H9 (cell line): Measurements from ENCODE around the gene F12. TPM values are rescaled to one million over a fixed set of nuclear protein-coding genes. Genes with fewer than 3 reads are reported as not detected.

Source experiments
- DNase-seq: peaks from one replicate; pipeline ENCODE4 v3.0.0-alpha.2; 2017
- H2AFZ ChIP-seq: one replicate; pipeline ENCODE4 v1.6.1; 2013; ENCODE audit warnings: mild to moderate bottlenecking, low read length, control low read depth, moderate library complexity
- H2AK5ac ChIP-seq: 2 replicates; pipeline ENCODE4 v1.6.1; 2013; ENCODE audit warnings: low read length, control low read depth, mixed read lengths; ENCODE audit not compliant: insufficient read length
- H2BK120ac ChIP-seq: one replicate; pipeline ENCODE4 v1.6.1; 2013; ENCODE audit warnings: low read depth, mild to moderate bottlenecking, low read length, control low read depth, inconsistent platforms; ENCODE audit not compliant: poor library complexity, severe bottlenecking
- H2BK12ac ChIP-seq: 2 replicates; pipeline ENCODE4 v1.6.1; 2013; ENCODE audit warnings: low read length, control low read depth, mixed read lengths, low read depth; ENCODE audit not compliant: insufficient read length
- H2BK15ac ChIP-seq: 2 replicates; pipeline ENCODE4 v1.6.1; 2013; ENCODE audit warnings: low read depth, low read length, control low read depth
- H2BK20ac ChIP-seq: one replicate; pipeline ENCODE4 v1.6.1; 2013; ENCODE audit warnings: low read depth, mild to moderate bottlenecking, low read length, control low read depth, inconsistent platforms; ENCODE audit not compliant: poor library complexity, severe bottlenecking
- H2BK5ac ChIP-seq: 2 replicates; pipeline ENCODE4 v1.6.1; 2013; ENCODE audit warnings: low read length, control low read depth, mixed read lengths; ENCODE audit not compliant: insufficient read length
- H3K14ac ChIP-seq: 2 replicates; pipeline ENCODE4 v1.6.1; 2013; ENCODE audit warnings: low read length, control low read depth; ENCODE audit not compliant: insufficient read depth
- H3K18ac ChIP-seq: 2 replicates; pipeline ENCODE4 v1.6.1; 2013; ENCODE audit warnings: low read depth, mild to moderate bottlenecking, mixed read lengths, low read length, control low read depth; ENCODE audit not compliant: insufficient read length
- H3K23ac ChIP-seq: 2 replicates; pipeline ENCODE4 v1.6.1; 2013; ENCODE audit warnings: low read length, control low read depth, mixed read lengths, low read depth; ENCODE audit not compliant: insufficient read length
- H3K23me2 ChIP-seq: 2 replicates; pipeline ENCODE4 v1.6.1; 2013; ENCODE audit warnings: low read depth, mild to moderate bottlenecking, mixed read lengths, low read length, control low read depth; ENCODE audit not compliant: insufficient read length, poor library complexity, severe bottlenecking
- H3K27ac ChIP-seq: 2 replicates; pipeline ENCODE4 v1.5.1; 2013; ENCODE audit warnings: low read length, control low read depth, mixed read lengths, low read depth; ENCODE audit not compliant: insufficient read length
- H3K27me3 ChIP-seq: 2 replicates; pipeline ENCODE4 v1.6.1; 2013; ENCODE audit warnings: low read length, control low read depth, inconsistent platforms; ENCODE audit not compliant: insufficient read depth
- H3K4ac ChIP-seq: 2 replicates; pipeline ENCODE4 v1.6.1; 2013; ENCODE audit warnings: low read depth, mild to moderate bottlenecking, control low read depth, inconsistent platforms, low read length, moderate library complexity
- H3K4me1 ChIP-seq: 2 replicates; pipeline ENCODE4 v1.6.1; 2013; ENCODE audit warnings: low read length, control low read depth, inconsistent platforms; ENCODE audit not compliant: insufficient read depth
- H3K4me2 ChIP-seq: 2 replicates; pipeline ENCODE4 v1.6.1; 2013; ENCODE audit warnings: low read length, control low read depth, mixed read lengths; ENCODE audit not compliant: insufficient read length, insufficient read depth
- H3K56ac ChIP-seq: 2 replicates; pipeline ENCODE4 v1.6.1; 2013; ENCODE audit warnings: low read depth, mild to moderate bottlenecking, mixed read lengths, low read length, control low read depth; ENCODE audit not compliant: insufficient read length
- H3K79me1 ChIP-seq: 2 replicates; pipeline ENCODE4 v1.6.1; 2013; ENCODE audit warnings: low read depth, mild to moderate bottlenecking, moderate library complexity, low read length, control low read depth, inconsistent platforms; ENCODE audit not compliant: insufficient read depth, poor library complexity, severe bottlenecking
- H3K79me2 ChIP-seq: 2 replicates; pipeline ENCODE4 v1.6.1; 2013; ENCODE audit warnings: low read length, control low read depth, inconsistent platforms; ENCODE audit not compliant: insufficient read depth
- H3K9ac ChIP-seq: 2 replicates; pipeline ENCODE4 v1.6.1; 2013; ENCODE audit warnings: low read length, control low read depth, mixed read lengths; ENCODE audit not compliant: insufficient read length; ENCODE audit errors: extremely low read depth
- H3K9me3 ChIP-seq: one replicate; pipeline ENCODE4 v1.6.1; 2013; ENCODE audit warnings: low read depth, low read length, inconsistent platforms; ENCODE audit not compliant: control insufficient read depth
- H3T11ph ChIP-seq: one replicate; pipeline ENCODE4 v1.6.1; 2013; ENCODE audit warnings: mild to moderate bottlenecking, low read length, control low read depth, inconsistent platforms
- H4K20me1 ChIP-seq: one replicate; pipeline ENCODE4 v1.6.1; 2013; ENCODE audit not compliant: control insufficient read depth, insufficient read length, insufficient read depth
- H4K5ac ChIP-seq: 2 replicates; pipeline ENCODE4 v1.6.1; 2013; ENCODE audit warnings: low read depth, mild to moderate bottlenecking, mixed read lengths, low read length, control low read depth; ENCODE audit not compliant: insufficient read length
- H4K8ac ChIP-seq: replicated peaks from 2 replicates; pipeline ENCODE4 v1.6.1; 2013; ENCODE audit warnings: low read length, control low read depth, mixed read lengths, low read depth; ENCODE audit not compliant: insufficient read length
- H4K91ac ChIP-seq: 2 replicates; pipeline ENCODE4 v1.6.1; 2013; ENCODE audit warnings: low read depth, mild to moderate bottlenecking, moderate library complexity, mixed read lengths, low read length, control low read depth; ENCODE audit not compliant: insufficient read length
- H3K27ac Mint-ChIP-seq, 3 experiments: 2 replicates in 2 of 3; 3 replicates in 1 of 3; pipeline ENCODE4 v1.8.0; 2020 to 2021; ENCODE audit warnings: mixed read lengths in 3 of 3, mild to moderate bottlenecking in 1 of 3, moderate library complexity in 1 of 3
- H3K27me3 Mint-ChIP-seq: 2 replicates; pipeline ENCODE4 v1.8.0; 2021; ENCODE audit warnings: low read depth, mild to moderate bottlenecking, moderate library complexity, mixed read lengths
- H3K36me3 Mint-ChIP-seq, 3 experiments: 2 replicates in 2 of 3; 3 replicates in 1 of 3; pipeline ENCODE4 v1.8.0; 2020 to 2021; ENCODE audit warnings: low read depth in 3 of 3, mixed read lengths in 3 of 3; ENCODE audit not compliant: insufficient read depth in 1 of 3
- H3K4me1 Mint-ChIP-seq, 2 experiments: 2 replicates each; pipeline ENCODE4 v1.8.0; 2020; ENCODE audit warnings: mixed read lengths in 2 of 2
- H3K4me3 Mint-ChIP-seq, 2 experiments: 2 replicates in 1 of 2; 3 replicates in 1 of 2; pipeline ENCODE4 v1.8.0; 2020 to 2021; ENCODE audit warnings: mild to moderate bottlenecking in 2 of 2, mixed read lengths in 2 of 2, moderate library complexity in 1 of 2
- H3K9me3 Mint-ChIP-seq, 2 experiments: 2 replicates in 1 of 2; 3 replicates in 1 of 2; pipeline ENCODE4 v1.8.0; 2020; ENCODE audit warnings: mild to moderate bottlenecking in 2 of 2, mixed read lengths in 2 of 2, moderate library complexity in 1 of 2
- CTCF ChIP-seq: fragments of 200-600 bp; sonication (generic); conservative IDR thresholded peaks from 3 replicates; pipeline ENCODE4 v1.8.0; 2021; ENCODE audit warnings: antibody characterized with exemption, mild to moderate bottlenecking
- WGBS: extraction: QIAGEN DNeasy Blood & Tissue Kit; methylation state at CpG from one replicate; pipeline ENCODE4 v1.1.7; 2013; ENCODE audit warnings: missing lambda C conversion rate, low lambda C conversion rate, mixed read lengths; ENCODE audit not compliant: insufficient read length; ENCODE audit errors: extremely low coverage; 5-methylcytosine and 5-hydroxymethylcytosine counted together
- total RNA-seq: library from RNA; stranded (reverse); gene quantifications from 2 replicates; pipeline ENCODE4 v1.2.1, GENCODE V29; 2021

F12 gene
- total RNA-seq, 1 experiment from 2014 or later = 3.5 TPM

GRCh38 chr5:177372910-177373309 lies 36.5 kb downstream of the F12 start:
- Mint-ChIP-seq H3K36me3 (peaks cover 8 to 22% (median 8%) of the 10 kb centered on the region in 3 experiments), H3K27ac (no peak overlapping the region), H3K4me1 (peaks cover 35 to 57% of the 10 kb centered on the region in 2 experiments), H3K9me3 (no peaks in the 10 kb centered on the region; a peak in 1 of 5 replicates), H3K27me3 (peaks cover 12% of the 10 kb centered on the region), H3K4me3 (peak overlapping the region in 1 of 2 experiments; percentile 35; a peak in 2 of 5 replicates)
- H3K14ac ChIP-seq = no peak overlapping the region
- H3K4ac ChIP-seq = no peak overlapping the region
- H4K20me1 ChIP-seq = no peaks in the 10 kb centered on the region
- H3K56ac ChIP-seq = no peak overlapping the region
- no peak overlapping the region for H2BK15ac ChIP-seq
- H2AFZ ChIP-seq = no peak overlapping the region
- H4K91ac ChIP-seq = no peak overlapping the region
- H2BK120ac ChIP-seq = no peak overlapping the region
- no peak overlapping the region for H3T11ph ChIP-seq
- no peak overlapping the region for H2BK12ac ChIP-seq
- H3K79me2 ChIP-seq = no peaks in the 10 kb centered on the region
- no peaks in the 10 kb centered on the region; the same call in 1 of the 2 replicates for H3K27me3 ChIP-seq
- H3K4me2 ChIP-seq = no peak overlapping the region
- no peak for DNase-seq
- H2BK20ac ChIP-seq = no peak overlapping the region
- no CpG with 5 or more reads among the region's 6 CpGs for WGBS
- no peak overlapping the region for H3K18ac ChIP-seq
- peaks cover 4% of the 10 kb centered on the region for H3K23me2 ChIP-seq
- H3K9me3 ChIP-seq = no peaks in the 10 kb centered on the region
- no peak overlapping the region for H4K5ac ChIP-seq
- H3K79me1 ChIP-seq = no peaks in the 10 kb centered on the region
- H2AK5ac ChIP-seq = no peak overlapping the region
- no peak overlapping the region for H4K8ac ChIP-seq
- no peak overlapping the region for H3K27ac ChIP-seq
- H3K9ac ChIP-seq = no peak overlapping the region
- no peak for TF ChIP-seq CTCF
- H3K23ac ChIP-seq = no peak overlapping the region
- H2BK5ac ChIP-seq = no peak overlapping the region
- peaks cover 6% of the 10 kb centered on the region; the same call in 1 of the 2 replicates for H3K4me1 ChIP-seq
